Loucy (cell line): ENCODE results near the gene PARP6.

ENCODE experiments used
- EZH2phosphoT487 ChIP-seq: fragments of 200-600 bp; IDR thresholded peaks from 2 replicates; pipeline ENCODE4 v1.6.1; 2018; ENCODE audit warnings: antibody characterized with exemption, mild to moderate bottlenecking, moderate library complexity, borderline replicate concordance
- TF ChIP-seq, protein P1 (sequence below): fragments of 200-600 bp; sonication (generic); conservative IDR thresholded peaks from 2 replicates; pipeline ENCODE4 v1.5.1; 2014; ENCODE audit warnings: mild to moderate bottlenecking, antibody characterized with exemption, low read length

DNA sequence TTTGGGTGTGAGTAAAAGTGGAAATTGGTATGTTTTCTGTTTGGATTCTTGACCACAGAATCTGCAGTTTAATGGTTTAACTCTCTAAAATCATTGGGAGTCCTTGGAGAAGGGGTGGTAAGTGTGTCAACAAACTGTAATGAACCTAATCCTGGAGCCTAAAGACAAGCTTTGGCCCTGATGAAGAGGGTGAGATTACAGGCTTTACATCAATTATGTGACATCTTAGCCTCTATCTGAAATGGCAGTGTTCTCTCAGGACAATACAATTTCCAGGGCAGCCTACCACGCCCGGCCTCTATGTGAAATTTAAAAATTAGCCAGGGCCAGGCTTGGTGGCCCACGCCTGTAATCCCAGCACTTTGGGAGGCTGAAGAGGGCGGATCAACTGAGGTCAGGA lies 37.1 kb downstream of the PARP6 start:
- TF ChIP-seq, protein P1, sequence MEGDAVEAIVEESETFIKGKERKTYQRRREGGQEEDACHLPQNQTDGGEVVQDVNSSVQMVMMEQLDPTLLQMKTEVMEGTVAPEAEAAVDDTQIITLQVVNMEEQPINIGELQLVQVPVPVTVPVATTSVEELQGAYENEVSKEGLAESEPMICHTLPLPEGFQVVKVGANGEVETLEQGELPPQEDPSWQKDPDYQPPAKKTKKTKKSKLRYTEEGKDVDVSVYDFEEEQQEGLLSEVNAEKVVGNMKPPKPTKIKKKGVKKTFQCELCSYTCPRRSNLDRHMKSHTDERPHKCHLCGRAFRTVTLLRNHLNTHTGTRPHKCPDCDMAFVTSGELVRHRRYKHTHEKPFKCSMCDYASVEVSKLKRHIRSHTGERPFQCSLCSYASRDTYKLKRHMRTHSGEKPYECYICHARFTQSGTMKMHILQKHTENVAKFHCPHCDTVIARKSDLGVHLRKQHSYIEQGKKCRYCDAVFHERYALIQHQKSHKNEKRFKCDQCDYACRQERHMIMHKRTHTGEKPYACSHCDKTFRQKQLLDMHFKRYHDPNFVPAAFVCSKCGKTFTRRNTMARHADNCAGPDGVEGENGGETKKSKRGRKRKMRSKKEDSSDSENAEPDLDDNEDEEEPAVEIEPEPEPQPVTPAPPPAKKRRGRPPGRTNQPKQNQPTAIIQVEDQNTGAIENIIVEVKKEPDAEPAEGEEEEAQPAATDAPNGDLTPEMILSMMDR: no peak
- TF ChIP-seq EZH2phosphoT487: no peak
